HG03469 (cell line): ENCODE data around the gene DRAP1.
A peak's percentile ranks its signal among the peaks of the same experiment; 100 is the strongest.

Experiments used
- ATAC-seq: cut with Tn5 transposase; IDR thresholded peaks from one replicate; pipeline ENCODE4 v1.9.1; 2021; ENCODE audit warnings: mild to moderate bottlenecking, moderate library complexity, moderate number of reproducible peaks; ENCODE audit not compliant: unreplicated experiment

The DRAP1 gene, protein sequence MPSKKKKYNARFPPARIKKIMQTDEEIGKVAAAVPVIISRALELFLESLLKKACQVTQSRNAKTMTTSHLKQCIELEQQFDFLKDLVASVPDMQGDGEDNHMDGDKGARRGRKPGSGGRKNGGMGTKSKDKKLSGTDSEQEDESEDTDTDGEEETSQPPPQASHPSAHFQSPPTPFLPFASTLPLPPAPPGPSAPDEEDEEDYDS

DNA sequence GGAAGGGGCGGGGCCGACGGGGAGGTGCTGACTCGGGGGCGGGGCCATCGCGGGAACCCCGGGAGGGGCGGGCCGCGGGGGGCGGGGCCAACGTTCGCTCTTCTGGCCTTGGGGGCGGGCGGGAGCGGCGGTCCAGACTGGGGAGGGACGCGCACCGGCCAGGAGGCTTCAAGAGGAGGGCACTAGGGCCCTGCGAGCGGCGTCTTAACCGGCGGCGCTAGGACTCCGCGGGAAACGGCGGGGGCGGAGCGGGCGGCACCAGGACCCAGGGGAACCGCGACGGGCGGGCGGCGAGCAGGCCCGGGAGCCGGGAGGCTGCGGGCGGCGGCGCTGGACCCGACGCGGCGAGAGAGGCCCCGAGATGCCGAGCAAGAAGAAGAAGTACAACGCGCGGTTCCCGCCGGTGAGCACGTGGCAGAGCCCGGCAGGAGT lies at the start of gene DRAP1:
TSS of gene DRAP1 (plus strand) at position 286 of the 432 bp plus-strand sequence. CDS start at position 362, 76 bp downstream.
- peak; percentile 63 for ATAC-seq

DNA sequence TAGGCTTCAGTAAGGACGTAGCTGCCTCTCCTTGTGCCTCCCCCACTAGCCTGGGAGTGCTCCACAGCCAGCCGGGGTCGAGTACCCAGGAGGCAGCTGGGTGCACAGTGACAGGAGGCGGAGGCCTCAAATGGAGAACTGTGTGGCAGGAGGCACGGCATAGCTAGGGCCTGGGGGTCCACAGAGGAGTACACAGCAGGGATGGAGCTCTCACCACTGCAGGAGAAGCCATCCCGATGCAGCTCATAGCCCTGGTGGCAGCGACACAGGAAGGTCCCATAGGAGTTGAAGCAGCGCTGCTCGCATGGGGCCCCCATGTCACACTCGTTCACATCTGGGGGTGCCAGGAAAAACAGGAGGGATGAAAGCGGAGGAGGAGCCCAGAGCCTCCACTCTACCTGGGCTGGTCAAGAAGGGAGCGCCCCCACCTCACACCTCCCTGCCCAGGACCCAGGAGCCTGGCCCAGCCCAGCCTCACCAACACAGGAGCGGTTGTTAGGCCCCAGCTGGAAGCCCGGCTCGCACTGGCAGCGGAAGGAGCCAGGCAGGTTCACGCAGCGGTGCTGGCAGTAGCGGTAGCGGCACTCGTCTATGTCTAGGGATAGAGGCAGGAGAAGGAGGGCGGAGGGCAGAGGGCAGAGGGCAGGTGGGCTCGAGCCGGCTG lies 49.5 kb upstream of the DRAP1 start:
- ATAC-seq: no peak

DNA sequence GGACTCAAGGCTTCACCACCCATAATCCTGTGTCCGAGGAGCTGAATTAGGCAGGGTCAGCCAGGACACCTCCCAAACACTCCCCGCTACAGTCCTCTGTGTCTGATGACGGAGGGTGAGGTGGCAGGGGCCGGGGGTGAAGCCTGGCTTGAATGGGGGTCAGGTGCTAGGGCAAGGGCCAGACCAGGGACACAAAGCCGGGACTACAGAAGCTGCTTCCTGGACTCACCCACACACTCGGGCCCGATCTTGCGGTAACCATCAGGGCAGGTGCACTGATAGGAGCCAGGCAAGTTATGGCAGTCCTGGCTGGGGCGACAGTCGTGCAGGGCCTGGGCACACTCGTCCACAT lies 48.9 kb upstream of the DRAP1 start:
- no peak for ATAC-seq

DNA sequence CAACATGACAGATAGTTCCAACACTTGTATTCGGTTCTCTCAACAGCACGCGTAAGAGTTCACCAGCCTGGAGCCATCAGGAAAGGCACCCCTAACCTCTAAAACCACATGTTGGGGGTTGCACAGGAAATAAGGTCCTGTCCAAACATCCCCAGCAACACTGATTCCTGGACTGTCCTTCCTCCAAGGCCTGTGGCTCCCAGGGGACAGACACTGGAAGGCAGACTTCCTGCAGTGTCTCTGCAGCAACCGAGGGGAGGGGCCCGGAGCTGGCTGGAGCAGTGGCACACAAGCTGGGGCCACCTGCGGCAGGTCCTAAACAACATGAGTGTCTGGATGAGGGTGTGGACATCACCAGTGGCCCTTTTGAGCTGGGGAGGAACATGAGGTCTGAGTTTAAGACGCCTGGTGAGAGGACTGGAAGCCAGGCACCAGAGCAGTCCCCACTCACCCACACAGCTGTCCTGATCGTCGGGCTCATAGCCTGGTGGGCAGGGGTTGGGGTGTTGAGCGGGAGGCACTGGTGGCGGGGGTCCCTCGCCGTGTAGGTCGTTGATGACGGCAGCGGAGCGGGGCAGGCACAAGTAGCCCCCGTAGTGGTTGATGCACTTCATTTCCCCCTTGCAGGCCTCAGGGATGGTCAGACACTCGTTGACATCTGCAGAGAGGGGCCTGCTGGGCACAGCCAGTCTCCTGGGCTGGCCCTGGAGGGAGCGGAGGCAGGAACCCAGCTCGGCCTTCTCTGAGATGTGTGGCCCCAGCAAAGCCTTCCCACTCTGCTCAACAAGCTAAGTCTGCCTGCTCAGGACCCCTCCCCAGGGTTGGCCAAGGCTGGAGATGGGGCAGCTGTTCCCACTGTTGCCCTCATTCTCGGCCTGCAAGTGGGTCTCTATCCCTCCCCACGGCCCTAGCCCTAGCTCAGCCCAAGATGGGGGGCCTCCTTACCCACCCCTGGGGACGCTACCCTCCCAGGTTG lies 48.2 kb upstream of the DRAP1 start:
- no peak for ATAC-seq

DNA sequence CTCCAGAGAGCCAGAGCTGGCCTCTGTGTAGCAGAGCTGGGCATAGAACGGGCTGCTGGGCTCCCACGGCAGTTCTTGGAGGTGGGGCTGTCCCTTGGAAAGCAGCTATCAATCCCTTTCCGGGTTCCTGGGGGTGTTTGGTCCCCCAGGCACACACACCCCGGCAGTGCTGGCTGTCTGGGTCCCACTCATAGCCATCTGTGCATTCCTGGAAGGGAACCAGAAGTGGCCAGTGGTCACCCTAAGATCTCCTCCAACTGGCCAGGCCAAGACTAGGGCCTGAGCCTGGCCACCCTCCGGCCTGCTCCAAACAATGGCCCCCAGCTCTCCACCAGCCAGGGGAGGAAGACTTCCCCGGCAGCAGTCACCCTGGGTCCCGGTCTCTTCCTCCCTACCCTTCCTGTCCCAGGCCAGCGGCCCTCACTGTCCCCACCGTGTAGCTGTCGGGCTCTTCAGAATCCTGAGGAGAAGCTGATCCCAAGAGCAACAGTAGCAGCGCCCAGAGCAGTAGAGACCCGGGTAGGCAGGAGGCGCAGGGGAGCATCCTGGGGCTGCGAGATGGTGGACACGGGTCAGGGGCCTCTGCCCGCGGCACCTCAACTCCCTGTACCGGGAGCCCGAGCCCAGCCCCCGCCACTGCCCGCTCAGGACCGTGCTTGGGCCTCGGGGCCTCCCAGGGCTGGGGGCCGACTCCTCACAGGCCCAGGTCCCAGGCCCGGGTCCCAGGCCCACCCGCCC lies 47.2 kb upstream of the DRAP1 start:
- ATAC-seq: no peak

DNA sequence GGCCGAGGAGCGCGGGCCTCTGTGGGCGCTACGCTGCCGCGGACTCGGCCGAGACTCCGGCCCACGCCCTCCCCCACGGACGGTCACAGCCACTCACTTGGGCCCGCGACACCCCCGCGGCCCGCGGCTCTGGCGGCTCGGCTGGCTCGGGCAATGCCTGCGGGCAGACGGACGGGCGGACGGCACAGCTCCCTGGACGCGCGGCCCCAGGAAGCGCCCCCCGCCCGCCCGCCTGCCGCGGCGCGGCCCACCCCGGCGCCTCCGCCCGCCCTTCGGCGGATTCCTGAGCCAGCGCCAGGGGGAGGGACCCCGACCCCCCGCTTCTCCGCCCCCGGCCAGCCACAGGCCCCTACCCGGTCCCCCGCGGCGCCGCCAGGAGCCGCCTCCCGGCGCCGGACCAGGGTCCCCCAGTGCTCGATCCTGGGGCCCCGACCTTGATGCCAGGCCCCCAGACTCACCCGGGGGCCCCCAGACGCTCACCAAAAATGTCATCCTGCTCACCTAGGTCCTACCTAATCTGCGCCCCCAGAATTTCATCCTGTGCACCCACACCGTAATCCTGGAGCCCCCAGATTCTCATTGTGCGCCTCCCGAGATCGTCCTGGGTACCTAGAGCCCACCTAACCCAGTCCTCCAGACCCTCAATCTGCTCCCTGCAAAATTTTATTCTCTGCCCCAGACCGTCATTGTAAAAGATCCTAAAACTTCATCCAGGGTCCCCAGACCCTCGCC lies 46.5 kb upstream of the DRAP1 start, which contains the start of gene EFEMP2:
TSS of gene EFEMP2 (minus strand) at position 215 of the 732 bp plus-strand sequence. CDS start 446 bp downstream, outside the sequence.
- ATAC-seq: no peak

DNA sequence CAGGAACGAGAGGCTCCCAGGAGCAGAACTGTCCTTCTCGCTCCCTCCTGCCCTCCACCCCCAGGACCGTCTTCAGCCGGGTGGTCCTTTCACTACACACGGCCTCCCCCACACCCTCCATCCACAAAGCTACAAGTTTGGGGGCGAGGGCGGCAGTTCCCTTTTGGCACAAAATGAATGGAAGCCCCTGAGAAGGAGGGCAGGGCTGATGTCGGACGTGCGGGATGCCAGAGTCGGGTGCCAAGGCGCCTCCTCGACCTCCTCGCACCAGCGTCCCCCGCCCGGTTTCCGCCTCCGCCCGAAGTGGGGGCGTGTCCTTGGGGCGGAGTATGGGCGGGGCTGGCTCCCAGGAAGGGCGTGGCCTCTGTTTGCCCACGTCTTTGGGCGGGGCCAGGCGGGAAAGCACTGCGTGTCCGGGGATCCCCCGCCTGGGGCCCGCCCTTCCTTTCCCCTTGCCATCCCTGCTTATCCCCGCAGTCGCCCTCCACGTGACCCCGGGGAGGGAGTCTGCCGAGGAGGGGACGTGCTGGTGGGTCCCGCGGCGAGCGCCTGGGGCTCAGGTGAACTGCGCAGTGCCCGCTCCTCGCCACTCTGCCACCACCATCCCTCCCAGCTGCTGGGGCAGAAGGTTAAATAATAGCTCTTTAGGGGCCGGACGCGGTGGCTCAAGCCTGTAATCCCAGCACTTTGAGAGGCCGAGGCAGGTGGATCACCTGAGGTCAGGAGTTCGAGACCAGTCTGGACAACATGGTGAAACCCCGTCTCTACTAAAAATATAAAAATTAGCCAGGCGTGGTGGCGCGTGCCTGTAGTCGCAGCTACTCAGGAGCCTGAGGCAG lies 45.7 kb upstream of the DRAP1 start:
- ATAC-seq: peak; percentile 60

DNA sequence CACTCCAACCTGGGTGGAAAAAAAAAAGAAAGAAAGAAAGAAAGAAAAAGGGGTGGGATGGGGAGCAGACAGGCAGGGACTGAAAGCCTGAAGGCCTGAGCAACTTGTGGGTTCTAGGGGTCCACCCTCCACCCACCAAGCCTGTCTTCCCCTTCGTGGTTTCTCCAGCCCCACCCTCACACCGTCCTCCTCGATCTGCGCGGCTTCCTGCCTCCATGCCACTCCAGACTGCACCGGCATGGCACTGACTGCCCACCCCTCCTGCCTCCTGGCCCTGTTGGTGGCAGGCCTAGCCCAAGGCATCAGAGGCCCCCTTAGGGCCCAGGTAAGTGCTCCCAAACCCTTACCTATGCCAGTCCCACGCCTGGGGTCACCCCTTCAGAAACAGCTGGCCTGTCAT lies 39.6 kb upstream of the DRAP1 start, which contains the start of gene CTSW:
TSS of gene CTSW (plus strand) at position 221 of the 400 bp plus-strand sequence. CDS start at position 239, 18 bp downstream.
- no peak for ATAC-seq

DNA sequence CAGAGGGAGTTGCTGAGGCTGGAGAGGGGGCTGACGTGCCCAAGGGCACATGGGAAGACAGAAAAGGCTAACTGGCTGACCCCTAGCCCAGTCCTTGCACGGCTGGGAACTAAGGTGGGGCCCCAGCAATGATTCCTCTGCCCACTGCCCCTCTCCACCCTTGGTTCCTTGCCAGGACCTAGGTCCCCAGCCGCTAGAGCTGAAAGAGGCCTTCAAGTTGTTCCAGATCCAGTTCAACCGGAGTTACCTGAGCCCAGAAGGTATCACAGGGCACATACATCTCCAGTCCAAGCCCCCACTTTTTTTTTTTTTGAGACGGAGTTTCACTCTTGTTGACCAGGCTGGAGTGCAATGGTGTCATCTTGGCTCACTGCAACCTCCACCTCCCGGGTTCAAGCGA lies 39.2 kb upstream of the DRAP1 start:
- no peak for ATAC-seq

DNA sequence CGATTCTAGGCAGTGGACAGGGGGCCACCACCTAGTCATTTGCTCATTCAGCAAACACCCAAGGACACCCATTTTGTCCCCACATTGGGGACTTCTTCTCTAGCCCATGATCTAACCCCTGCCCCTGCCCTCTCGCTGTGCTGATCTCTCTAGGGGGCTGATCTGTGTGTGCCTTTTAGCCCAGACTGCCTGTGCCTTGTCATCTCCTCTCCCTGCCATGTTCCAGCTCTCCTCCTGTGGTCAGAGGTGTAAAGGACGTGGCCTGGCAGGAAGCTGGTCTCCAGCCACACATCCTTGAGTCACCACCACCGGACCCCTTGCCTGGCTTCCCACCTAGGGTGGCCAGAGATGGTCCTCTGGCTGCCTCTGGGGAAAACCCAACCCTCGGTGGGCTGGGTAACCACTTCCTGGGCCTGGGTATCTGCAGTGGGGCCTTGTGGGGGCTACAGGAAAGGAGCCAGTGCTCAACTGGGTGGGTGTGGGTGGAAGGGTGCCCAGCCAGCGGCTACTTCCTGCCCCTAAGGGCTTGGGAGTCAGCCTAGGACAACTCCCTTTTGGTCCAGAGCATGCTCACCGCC lies 38.3 kb upstream of the DRAP1 start:
- ATAC-seq: no peak

DNA sequence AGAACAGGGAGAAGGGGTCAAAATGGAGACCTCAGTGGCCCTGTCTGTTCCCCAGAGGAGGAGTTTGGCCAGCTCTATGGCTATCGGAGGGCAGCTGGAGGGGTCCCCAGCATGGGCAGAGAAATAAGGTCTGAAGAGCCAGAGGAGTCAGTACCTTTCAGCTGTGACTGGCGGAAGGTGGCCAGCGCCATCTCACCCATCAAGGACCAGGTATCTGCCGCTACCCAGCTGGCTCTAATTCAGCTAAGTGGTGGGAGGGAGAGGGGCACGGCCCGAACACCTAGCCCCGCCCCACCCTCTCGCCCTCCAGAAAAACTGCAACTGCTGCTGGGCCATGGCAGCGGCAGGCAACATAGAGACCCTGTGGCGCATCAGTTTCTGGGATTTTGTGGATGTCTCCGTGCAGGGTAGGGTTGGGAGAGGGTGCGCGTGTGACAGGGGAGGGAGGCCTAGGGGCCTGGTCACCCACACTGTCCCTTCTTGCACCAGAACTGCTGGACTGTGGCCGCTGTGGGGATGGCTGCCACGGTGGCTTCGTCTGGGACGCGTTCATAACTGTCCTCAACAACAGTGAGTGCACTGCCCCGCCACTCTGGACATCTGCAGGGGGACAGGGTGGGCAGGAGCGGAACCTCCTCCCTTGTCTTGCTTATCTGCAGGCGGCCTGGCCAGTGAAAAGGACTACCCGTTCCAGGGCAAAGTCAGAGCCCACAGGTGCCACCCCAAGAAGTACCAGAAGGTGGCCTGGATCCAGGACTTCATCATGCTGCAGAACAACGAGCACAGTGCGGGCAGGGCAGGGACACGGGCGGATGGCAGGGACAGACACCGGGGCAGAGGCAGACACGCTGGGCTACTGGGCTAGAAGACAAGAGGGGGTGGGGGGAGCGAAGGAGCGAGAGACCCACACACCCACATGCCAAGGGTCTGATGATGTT lies 36.8 kb upstream of the DRAP1 start:
- no peak for ATAC-seq

DNA sequence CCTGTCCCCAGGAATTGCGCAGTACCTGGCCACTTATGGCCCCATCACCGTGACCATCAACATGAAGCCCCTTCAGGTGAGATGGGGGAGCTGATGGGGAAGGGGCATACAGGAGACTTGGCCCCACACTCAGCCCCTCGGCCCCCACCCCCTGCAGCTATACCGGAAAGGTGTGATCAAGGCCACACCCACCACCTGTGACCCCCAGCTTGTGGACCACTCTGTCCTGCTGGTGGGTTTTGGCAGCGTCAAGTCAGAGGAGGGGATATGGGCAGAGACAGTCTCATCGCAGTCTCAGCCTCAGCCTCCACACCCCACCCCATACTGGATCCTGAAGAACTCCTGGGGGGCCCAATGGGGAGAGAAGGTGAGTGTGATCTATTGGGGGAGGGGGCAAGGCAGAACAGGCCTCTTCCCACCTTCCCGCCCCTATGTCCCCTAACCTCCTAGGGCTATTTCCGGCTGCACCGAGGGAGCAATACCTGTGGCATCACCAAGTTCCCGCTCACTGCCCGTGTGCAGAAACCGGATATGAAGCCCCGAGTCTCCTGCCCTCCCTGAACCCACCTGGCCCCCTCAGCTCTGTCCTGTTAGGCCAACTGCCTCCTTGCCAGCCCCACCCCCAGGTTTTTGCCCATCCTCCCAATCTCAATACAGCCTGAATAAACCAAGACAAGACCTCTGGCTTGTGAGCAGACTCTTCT lies 36.0 kb upstream of the DRAP1 start:
- no peak for ATAC-seq

DNA sequence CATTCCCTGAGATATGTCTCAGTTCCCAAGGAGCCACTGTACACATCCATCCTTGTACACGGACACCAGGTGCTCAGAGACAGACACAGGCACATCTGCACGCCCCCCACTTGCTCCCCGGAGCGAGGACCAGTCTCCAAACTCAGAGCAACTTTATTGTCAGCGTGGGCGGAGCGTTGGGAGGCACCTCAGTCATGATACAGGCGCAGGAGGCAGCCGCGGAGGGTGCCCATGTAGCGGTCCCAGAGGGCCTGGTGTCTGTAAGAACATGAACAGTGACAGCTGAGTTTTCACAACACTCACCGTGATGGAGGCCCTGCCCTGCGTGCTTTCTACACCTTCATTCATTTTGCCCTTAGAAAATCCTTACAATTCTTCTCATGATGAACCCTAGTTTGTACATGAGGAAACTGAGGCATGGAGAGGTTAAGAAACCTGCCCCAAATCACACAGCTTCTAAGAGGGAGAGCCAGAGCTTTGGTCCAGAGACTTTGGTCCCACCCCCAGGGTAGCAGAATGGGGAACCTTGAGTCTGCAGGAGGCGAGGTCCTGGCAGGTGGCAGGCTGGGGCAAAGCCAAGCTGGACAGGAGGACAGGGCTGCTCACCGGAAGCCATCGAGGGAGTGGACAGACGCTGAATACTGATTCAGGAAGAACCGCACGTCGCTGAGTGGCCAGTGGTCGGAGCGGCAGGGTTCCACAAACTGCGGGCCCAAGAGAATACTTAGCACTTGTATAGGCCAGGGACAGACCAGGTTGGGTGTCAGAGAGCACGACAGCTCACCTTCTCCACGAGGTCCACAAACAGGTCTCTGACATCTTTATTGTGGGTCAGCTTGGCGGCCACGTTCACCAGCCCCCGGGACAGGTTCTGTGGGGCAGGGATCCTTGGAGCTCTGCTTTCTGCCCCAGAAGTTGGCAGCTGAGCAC lies 35.2 kb upstream of the DRAP1 start:
- no peak for ATAC-seq

DNA sequence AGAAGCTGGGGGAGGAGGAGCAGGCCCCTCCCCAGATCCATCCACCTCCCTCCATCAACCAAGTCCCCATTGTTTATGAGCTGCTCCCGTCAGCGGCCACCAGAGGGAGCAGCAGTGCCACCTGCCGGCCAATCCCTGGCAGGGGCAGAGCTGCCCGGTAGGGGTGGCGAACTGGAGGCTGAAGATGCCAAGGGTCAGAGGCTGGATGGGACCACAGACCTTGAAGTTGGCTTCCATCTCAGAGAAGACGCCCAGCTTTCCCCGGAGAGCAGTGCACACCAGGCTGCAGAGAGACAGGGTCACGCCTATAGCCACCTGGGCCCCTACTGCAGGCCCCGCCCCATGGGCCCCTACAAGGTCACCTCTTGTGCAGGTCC lies 34.5 kb upstream of the DRAP1 start:
- no peak for ATAC-seq

DNA sequence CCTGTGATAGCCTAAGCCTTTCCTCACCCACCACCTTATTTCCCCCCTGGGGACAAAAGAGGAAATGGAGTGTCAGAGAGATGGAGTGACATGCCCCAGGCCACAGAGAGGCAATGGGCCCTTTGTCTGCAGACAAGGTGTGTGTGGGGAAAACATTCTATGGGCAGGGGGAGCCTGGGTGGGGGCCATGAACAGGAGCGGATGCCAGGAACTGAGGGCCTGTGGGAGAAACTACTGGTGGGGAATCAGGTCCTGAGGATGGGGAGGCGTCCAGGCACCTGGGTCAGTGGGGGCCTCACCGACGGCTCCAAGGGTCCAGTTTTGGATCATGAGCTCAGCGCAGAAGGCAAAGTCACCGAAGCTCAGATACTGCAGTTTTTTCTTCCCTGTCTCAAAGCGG lies 34.0 kb upstream of the DRAP1 start:
- ATAC-seq: no peak
